Fibroblast of the aortic adventitia (primary cell): ENCODE data around the gene ZNF385C. TPM values are rescaled to one million over a fixed set of nuclear protein-coding genes. Genes with fewer than 3 reads are reported as not detected.

Experiments
- DNase-seq: peaks from one replicate; pipeline ENCODE4 v3.0.0-alpha.2; 2010; ENCODE audit warnings: low read depth
- H3K4me3 ChIP-seq: 2 replicates; pipeline ENCODE4 v1.5.1; 2011; ENCODE audit warnings: low read depth, mild to moderate bottlenecking, control low read depth, low read length, moderate library complexity
- CTCF ChIP-seq: IDR thresholded peaks from 2 replicates; pipeline ENCODE4 v1.5.1; 2011; ENCODE audit warnings: mild to moderate bottlenecking, low read length, control low read depth, inconsistent platforms; ENCODE audit not compliant: insufficient read depth
- total RNA-seq: library from RNA; depleted of rRNA; stranded (reverse); fragments of >200 nt; gene quantifications from 2 replicates; pipeline ENCODE4 v1.2.3, GENCODE V29; 2012; ENCODE audit warnings: low replicate concordance

The ZNF385C gene
- total RNA-seq, 1 donor = not detected

- no peak for TF ChIP-seq CTCF
- H3K4me3 ChIP-seq = no peak overlapping the region
- DNase-seq = no peak
Observed at GRCh38 chr17:41996855-41997164, 101.5 kb downstream of the ZNF385C start.

- no peak for DNase-seq
- H3K4me3 ChIP-seq = no peak overlapping the region
- no peak for TF ChIP-seq CTCF
Observed at GRCh38 chr17:41992576-41992975, 105.7 kb downstream of the ZNF385C start.

GRCh38 chr17:41989702-41990419, 108.4 kb downstream of the ZNF385C start:
- no peak for TF ChIP-seq CTCF
- DNase-seq = no peak

GRCh38 chr17:41988418-41988817, 109.9 kb downstream of the ZNF385C start:
- TF ChIP-seq CTCF = no peak
- DNase-seq = no peak
- H3K4me3 ChIP-seq = no peak overlapping the region

More at GRCh38 chr17:41989702-41990419, 108.4 kb downstream of the ZNF385C start:
- H3K4me3 ChIP-seq = no peak overlapping the region

- no peak for DNase-seq
- TF ChIP-seq CTCF = no peak
- no peak overlapping the region for H3K4me3 ChIP-seq
Observed at GRCh38 chr17:41987642-41988041, 110.6 kb downstream of the ZNF385C start.

GRCh38 chr17:41986634-41987033, 111.6 kb downstream of the ZNF385C start:
- DNase-seq = no peak
- TF ChIP-seq CTCF = no peak
- H3K4me3 ChIP-seq = no peak overlapping the region

- TF ChIP-seq CTCF = no peak
- H3K4me3 ChIP-seq = no peak overlapping the region
- no peak for DNase-seq
Observed at GRCh38 chr17:41985919-41986318, 112.4 kb downstream of the ZNF385C start.
